Measurements from ENCODE around the gene IBSP.

IBSP gene

DNA sequence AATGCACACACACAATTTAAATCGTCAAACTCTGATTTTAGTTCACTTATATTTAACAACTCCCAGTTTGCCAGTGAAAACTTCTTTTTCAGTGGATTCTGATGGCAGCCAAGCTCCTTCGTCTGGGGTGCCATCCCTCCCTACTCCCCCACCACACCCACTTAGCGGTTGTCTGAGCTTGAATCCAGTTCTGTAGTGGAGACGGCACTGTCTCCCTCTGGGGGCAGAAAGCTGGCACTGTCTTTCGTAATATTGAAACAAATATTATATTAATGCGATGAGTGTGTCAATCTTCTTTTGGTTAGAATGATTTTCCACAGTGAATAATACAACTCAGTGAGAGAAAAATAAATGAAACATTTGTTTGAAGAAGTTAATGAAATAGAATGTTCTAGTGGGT lies 38.9 kb downstream of the IBSP start:
- no peak for DNase-seq (ENCODE audit: low read depth in 2 of 2)

DNA sequence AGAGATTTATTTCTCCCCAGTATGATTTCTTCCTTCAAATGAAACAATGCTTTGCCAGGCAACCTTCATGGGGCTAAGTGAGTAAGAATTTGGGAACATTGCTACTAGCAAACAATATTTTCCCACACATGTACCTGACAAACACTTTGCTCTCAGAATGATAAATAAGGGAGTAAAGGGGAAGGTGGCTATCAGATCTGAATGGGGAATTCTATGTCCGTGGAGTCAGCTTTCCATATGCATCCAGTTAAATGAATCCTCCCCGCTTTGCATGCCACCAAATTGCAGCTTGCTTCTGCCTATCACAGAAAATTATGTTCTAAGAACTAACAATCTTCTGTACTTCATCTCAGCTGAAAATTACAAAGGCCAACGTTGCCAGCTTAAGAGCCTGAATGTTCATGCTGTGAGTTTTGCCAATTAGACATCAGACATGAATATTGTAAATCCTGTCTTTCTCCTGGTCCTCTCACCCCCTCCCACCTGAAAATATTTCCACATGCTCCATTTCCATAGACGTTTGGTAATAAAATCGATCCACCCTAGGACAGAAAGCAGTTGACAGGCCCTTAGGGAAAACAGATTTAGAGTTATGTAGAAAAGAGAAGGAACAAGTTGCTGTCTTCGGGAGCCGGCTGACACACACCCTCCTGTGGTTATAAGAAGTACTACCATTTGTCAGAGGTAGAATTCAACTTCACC lies 39.7 kb downstream of the IBSP start:
- no peak for DNase-seq (ENCODE audit: low read depth in 2 of 2)

DNA sequence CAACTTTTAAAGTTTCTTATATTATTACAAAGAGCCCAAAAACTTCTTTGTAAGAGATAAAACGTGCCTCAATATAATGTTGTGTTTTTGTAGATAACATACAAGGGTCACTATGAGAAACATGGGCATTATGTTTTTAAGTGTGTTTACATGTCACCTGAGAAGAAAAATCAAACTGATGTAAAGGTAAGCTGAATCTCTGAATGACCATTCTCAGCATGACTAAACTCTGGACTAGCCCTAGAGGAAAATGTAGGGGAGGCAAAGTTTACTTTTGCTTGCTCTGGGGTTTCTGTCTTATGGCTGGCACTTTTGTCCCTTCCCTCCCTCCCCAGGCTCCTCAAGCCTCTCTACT lies 40.2 kb downstream of the IBSP start:
- DNase-seq (ENCODE audit: low read depth in 2 of 2) = no peak

DNA sequence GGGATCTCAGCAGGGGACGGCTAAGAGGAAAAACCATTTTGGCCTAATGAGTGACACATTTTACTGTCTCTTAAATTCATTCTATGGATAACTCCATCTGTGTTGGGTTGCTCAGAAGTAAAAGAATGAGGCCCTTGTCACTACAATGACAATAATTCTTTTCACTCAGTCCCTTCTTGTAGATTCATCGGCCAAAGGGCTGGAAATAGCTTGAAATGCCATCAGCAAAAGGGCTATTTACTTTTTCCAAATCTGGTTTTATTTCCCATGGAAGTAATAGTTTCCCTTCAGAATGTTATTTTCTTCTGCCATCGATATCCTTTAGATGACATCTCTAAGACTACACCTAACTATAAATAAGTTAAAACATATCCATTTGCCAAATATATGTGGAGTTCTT lies 40.8 kb downstream of the IBSP start:
- DNase-seq (ENCODE audit: low read depth in 2 of 2) = no peak

DNA sequence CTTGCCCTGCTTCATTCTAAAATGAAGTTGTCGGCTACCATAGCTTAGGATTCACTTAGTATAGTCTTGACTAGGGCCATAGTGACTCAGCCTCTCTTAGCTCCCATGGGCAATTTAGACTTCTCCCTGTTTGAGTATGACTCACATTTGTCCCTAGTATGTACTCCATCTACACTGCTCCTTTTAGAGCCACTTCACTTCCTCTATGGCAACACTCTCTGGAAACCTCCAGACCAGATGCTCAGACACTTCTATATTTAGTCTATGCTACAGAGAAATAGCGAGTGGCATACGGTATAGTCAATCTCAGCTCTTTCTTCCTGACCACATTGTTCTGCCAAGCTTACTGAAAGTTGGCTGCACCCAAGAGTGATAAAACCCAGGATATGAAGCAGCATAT lies 44.6 kb downstream of the IBSP start:
- no peak for DNase-seq (ENCODE audit: low read depth in 2 of 2)

DNA sequence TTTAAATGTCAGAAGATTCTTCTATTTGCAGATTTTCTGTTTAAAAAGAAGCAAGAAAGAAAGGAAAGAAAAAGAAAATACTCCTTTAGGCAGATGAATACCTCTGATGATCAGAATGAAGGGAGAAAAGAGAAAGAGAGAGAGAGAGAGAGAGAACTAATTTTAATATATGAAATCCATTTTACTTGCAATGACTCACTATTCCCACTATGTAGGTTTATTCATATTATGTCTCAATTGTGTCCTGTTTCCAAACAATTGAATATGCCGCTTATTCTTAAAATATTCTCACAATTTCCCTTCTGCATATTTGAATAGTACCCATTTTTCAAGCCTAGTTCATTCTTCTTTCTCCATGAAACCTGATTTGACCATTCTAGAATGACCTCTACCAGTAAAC lies 45.1 kb downstream of the IBSP start:
- DNase-seq (ENCODE audit: low read depth in 2 of 2) = no peak

DNA sequence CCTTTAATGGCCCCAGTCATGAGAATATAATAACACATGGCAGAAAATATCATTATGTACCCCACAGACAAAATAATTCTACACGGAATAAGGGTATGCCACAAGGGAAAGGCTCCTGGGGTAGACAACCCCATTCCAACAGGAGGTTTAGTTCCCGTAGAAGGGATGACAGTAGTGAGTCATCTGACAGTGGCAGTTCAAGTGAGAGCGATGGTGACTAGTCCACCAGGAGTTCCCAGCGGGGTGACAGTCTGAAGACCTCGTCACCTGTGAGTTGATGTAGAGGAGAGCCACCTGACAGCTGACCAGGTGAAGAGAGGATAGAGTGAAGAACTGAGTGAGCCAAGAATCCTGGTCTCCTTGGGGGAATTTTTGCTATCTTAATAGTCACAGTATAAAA lies 46.9 kb downstream of the IBSP start:
- DNase-seq (ENCODE audit: low read depth in 2 of 2) = no peak

DNA sequence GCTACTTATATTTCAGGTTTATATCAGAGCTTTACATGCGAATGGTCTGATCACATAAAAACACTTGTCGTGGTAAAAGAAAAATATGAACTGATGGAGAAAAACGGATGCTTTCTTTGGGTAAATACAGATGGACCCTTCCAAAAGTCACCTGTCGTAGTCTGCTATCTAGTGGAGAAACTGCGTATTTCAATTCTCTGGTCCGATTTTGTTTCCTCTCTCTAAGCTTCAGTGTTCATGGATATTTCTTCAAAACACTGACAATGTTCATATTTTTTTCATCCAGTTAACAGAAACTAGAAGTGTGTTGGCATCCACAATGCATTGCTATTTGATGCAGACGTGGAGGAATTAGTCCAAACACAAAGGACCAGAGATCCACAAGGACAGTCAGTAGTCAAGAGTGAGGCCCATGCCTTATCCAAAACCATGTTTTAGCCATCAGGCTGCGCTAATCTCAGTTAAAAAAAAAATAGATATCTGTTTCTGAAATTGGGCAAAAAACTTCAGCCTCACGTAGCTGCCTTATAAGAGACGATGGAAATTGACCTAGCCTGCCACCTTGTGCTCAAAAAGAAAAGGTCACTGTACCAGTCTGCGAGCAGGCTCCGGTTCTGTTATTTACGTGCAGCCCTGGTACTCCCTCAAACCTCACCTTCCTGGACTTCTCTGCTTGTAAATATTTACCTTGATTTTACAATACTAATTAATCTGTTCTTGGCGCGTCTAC lies 49.4 kb downstream of the IBSP start:
- no peak for DNase-seq (ENCODE audit: low read depth in 2 of 2)

DNA sequence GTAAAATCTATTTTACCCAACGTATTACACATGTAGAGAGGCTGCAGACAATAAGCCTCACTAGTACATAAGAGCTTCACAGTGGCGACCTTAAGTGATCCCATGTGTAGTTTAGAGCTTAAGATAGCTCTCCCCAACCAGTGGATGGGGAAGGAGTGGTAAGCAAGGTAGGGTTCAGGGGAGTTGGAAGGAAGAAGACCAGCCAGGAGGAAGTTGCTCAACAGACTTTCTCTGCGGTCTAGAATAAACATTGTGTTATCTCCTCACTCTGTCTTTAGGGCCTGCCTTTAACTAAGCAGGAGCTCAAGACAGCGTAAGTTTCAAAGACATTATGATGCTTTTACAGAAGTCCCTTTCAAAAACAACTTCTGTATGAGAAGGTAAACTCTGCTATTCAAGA lies 50.3 kb downstream of the IBSP start:
- no peak for DNase-seq (ENCODE audit: low read depth in 2 of 2)

DNA sequence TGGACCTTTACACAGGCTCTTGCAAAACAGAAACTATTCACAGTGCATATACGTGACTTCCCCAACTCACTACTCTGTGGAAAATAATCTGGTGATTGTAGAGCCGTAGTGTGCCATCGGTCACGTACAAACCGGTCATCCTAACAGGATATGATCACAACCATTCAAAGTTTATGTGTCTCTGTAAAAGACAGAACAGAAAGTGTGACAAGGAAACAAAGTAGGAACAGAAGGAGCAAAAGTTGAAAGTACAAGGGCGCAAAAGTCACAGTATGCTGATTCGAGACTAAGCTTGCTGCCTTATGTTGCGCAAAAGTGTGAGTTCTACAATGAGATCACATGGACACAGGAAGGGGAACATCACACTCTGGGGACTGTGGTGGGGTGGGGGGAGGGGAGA lies 52.0 kb downstream of the IBSP start:
- DNase-seq (ENCODE audit: low read depth in 2 of 2) = no peak

DNA sequence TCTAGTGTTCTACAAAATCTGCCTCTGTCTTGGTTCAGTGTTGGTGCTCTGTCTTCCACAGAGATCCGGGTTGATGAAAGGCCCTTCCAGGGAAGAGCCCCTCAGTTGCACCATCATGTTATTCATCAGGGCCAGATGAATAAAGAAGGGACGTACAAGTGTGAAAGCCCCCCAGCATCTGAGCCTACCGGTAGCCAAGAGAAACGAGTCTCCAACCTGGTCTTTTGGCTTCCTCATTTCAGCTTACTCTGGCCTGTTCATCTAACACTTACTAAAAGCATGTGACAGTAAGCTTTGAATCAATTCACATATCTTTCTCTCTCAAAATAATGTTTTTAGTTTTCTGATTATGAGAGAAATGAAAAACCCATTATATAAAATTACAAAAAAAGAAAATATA lies 52.6 kb downstream of the IBSP start:
- DNase-seq (ENCODE audit: low read depth in 2 of 2) = no peak

DNA sequence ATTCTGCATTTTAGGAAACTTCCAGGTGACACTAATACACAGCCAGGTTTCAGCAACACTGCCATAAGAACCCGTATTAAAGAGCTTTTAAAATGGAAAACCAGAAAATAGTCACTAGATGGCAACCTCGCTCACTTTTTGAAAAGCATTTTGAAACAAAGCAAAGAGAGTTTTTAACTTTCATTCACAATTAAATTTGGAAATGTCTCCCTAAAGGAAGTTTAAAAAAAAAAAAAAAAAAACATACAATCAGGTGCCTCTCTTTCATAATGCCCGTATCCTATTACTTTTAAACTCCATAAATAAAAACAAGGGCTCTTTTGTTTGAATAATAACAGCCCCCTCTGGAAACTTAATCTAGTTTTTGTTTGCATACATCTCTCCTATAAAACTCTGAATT lies 53.8 kb downstream of the IBSP start:
- DNase-seq (ENCODE audit: low read depth in 2 of 2) = no peak

DNA sequence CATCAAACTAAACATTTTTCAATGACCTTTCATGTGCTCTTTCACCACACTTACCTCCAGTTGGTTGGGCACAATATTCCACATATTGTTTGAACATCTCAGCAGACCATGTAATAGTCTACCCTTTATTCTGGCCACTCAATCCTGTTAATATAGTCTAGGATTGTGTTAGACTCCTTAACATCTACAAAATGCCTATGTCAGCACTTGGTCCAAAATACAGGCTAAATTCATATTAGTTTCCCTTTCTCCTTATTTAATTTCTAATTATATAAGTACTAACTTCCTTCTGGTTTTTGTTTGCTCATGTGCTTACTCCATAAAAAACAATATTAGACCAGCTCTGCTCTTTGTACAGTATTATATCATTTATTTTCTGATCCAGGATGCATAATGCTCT lies 54.5 kb downstream of the IBSP start:
- no peak for DNase-seq (ENCODE audit: low read depth in 2 of 2)

DNA sequence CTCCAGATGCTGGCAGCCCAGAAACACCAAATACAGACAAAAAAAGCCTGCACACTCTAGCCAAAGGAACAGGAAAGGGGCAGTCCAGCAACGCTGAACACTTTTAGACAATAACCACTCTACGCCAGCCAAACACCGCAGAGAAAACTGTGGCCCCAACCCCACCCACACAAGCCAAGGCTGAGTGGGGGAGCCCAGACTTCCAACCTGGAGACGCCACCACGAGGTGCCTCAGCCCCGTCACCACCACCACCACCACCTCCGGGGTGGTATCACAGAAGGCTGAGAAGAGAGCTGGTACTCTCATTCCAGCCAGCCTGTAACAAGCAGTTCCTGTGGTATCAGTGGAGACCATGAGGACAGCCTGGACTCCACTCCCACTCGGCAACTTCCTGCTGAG lies 56.2 kb downstream of the IBSP start:
- DNase-seq (ENCODE audit: low read depth in 2 of 2) = no peak

DNA sequence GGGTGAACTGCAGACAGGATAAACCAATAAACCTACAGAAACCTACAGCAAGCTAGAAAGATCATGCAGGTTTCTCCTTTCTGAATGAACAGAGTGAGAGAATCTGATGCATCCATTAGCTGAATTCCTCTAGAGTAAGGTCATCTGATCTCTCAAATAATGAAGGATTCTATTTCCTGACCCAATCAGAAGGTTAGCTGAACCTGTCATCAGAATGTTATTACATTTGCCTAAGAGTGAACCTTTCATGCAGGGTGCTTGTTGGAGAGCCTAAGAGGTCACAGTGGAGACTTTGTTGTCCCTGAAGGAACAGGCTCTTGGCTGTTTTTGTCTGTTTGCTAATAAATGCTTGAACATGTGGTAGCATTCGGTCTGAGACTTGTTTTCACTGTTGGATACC lies 57.5 kb downstream of the IBSP start:
- no peak for DNase-seq (ENCODE audit: low read depth in 2 of 2)

DNA sequence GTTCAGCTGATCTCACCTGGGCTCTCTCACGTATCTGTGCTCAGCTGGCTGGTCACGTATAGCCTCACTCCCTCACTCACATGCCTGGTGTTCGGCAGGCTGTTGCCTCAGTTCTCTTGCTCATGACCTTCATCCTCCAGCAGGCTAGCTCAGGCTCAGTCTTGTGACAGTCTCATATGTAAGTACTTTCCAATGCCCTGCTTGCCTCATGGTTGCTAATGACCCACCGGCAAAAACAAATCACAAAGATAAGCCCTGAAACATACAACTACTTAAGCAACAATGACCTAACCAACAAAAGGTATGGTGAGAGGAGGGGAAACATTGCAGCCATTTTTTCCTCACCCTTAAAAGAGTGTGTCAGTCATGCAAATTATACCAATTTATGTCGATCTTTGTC lies 58.4 kb downstream of the IBSP start:
- DNase-seq (ENCODE audit: low read depth in 2 of 2) = no peak
